Suprapubic skin (tissue), 4 donors: Measurements from ENCODE around the gene FGD5.

Experiments
- CTCF ChIP-seq, 2 donors: fragments of 200-600 bp in 1 of 2; fragments of 450-650 bp in 1 of 2; sonication (generic) in 1 of 2; IDR thresholded peaks; one replicate each; pipeline ENCODE4 v1.5.1; 2016 to 2019; ENCODE audit warnings: antibody characterized with exemption in 2 of 2, mild to moderate bottlenecking in 1 of 2, moderate library complexity in 1 of 2
- EP300 ChIP-seq: sonication (generic); formaldehyde crosslinking; IDR thresholded peaks from one replicate; pipeline ENCODE4 v1.6.1; 2017; ENCODE audit warnings: antibody characterized with exemption
- POLR2A ChIP-seq, 2 donors: fragments of 450-650 bp; IDR thresholded peaks; one replicate each; pipeline ENCODE4 v1.6.1; 2017; ENCODE audit warnings: antibody characterized with exemption in 2 of 2, mild to moderate bottlenecking in 2 of 2, moderate library complexity in 2 of 2
- POLR2AphosphoS5 ChIP-seq, 3 donors: sonication (generic); formaldehyde crosslinking; IDR thresholded peaks; one replicate each; pipeline ENCODE4 v1.6.1; 2017; ENCODE audit warnings: antibody characterized with exemption in 3 of 3

DNA sequence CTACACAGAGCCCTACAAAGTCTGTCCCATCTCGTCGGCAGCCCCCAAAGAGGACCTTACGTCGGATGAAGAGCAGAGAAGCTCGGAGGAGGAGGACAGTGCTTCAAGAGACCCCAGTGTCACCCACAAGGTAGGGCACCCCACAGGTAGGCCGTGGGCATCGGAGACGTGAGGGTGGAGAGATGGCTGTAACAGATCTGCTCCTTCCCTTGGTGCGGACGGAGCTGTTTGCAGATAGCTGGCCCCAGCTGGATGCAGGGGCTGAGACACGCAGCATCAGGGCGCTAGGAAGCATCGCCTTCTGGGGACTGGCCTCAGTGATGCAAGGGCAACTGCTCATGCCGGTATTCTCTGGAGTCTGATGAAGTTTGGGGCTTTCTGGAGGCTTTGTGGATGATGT, 45.4 kb downstream of the FGD5 start:
- no peak for TF ChIP-seq CTCF (IDR thresholded peaks at IDR 0.05)
- no peak for TF ChIP-seq EP300
- no peak for TF ChIP-seq POLR2AphosphoS5 (IDR thresholded peaks at IDR 0.05)
- no peak for TF ChIP-seq POLR2A (IDR thresholded peaks at IDR 0.05)
